Liver (tissue), 9 donors: ENCODE measurements around the gene MARCHF3. TPM values are rescaled to one million over a fixed set of nuclear protein-coding genes. Genes with fewer than 3 reads are reported as not detected.

Experiments
- DNase-seq: peaks from one replicate; pipeline ENCODE4 v3.0.0-alpha.2; 2017; ENCODE audit warnings: low spot score
- H3K27ac ChIP-seq, 2 donors: one replicate each; pipeline ENCODE4 v1.7.0; 2013; ENCODE audit warnings: inconsistent platforms in 2 of 2, low read length in 2 of 2, control low read depth in 1 of 2, low read depth in 1 of 2, mild to moderate bottlenecking in 1 of 2
- H3K27me3 ChIP-seq, 4 donors: one replicate each; pipeline versions ENCODE4 v1.6.1 to v1.7.0; 2013; ENCODE audit warnings: low read length in 3 of 4, inconsistent platforms in 1 of 4, mild to moderate bottlenecking in 1 of 4, moderate library complexity in 1 of 4; ENCODE audit not compliant: control insufficient read depth in 4 of 4, insufficient read depth in 4 of 4
- H3K36me3 ChIP-seq, 4 donors: one replicate each; pipeline versions ENCODE4 v1.6.1 to v1.7.0; 2013; ENCODE audit warnings: low read length in 3 of 4, mild to moderate bottlenecking in 3 of 4, low read depth in 1 of 4, moderate library complexity in 1 of 4; ENCODE audit not compliant: control insufficient read depth in 4 of 4, insufficient read depth in 3 of 4
- H3K4me1 ChIP-seq, 4 donors: one replicate each; pipeline versions ENCODE4 v1.6.1 to v1.7.0; 2013; ENCODE audit warnings: low read length in 3 of 4, mild to moderate bottlenecking in 3 of 4, moderate library complexity in 1 of 4; ENCODE audit not compliant: control insufficient read depth in 4 of 4, insufficient read depth in 4 of 4
- H3K4me3 ChIP-seq, 3 donors: one replicate each; pipeline versions ENCODE4 v1.6.1 to v1.7.0; 2013; ENCODE audit warnings: low read length in 3 of 3, control low read depth in 1 of 3, low read depth in 1 of 3, mild to moderate bottlenecking in 1 of 3
- H3K9ac ChIP-seq, 2 donors: one replicate each; pipeline ENCODE4 v1.7.0; 2013; ENCODE audit warnings: low read length in 2 of 2, mild to moderate bottlenecking in 2 of 2, moderate library complexity in 2 of 2, control low read depth in 1 of 2, low read depth in 1 of 2
- H3K9me3 ChIP-seq, 4 donors: one replicate each; pipeline versions ENCODE4 v1.6.1 to v1.7.0; 2013; ENCODE audit warnings: low read length in 3 of 4; ENCODE audit not compliant: control insufficient read depth in 4 of 4
- CTCF ChIP-seq: fragments of 150-350 bp; IDR thresholded peaks from 2 replicates; pipeline ENCODE4 v1.5.1; 2017; ENCODE audit warnings: improper control_type of control experiment, low read depth, low read length; ENCODE audit not compliant: missing input control
- FOXA1 ChIP-seq: IDR thresholded peaks from 2 replicates; pipeline ENCODE4 v1.6.1; 2016; ENCODE audit warnings: antibody characterized with exemption
- HNF4A ChIP-seq, 2 donors: conservative IDR thresholded peaks; 2 replicates each; pipeline ENCODE4 v1.6.1; 2016; ENCODE audit warnings: antibody characterized with exemption in 2 of 2, mild to moderate bottlenecking in 2 of 2
- JUND ChIP-seq, 2 donors: IDR thresholded peaks; 2 replicates each; pipeline ENCODE4 v1.6.1; 2016; ENCODE audit warnings: antibody characterized with exemption in 2 of 2
- NR2F2 ChIP-seq: IDR thresholded peaks from 2 replicates; pipeline ENCODE4 v1.6.1; 2016; ENCODE audit warnings: antibody characterized with exemption
- RAD21 ChIP-seq, 2 donors: IDR thresholded peaks; 2 replicates each; pipeline ENCODE4 v1.6.1; 2016; ENCODE audit warnings: antibody characterized with exemption in 2 of 2, mild to moderate bottlenecking in 2 of 2
- REST ChIP-seq: IDR thresholded peaks from 2 replicates; pipeline ENCODE4 v1.6.1; 2016; ENCODE audit warnings: antibody characterized with exemption, mild to moderate bottlenecking
- TAF1 ChIP-seq: conservative IDR thresholded peaks from 2 replicates; pipeline ENCODE4 v1.6.1; 2016; ENCODE audit warnings: antibody characterized with exemption, mild to moderate bottlenecking
- WGBS: extraction: QIAGEN DNeasy Blood & Tissue Kit; methylation state at CpG from one replicate; pipeline ENCODE4 v1.1.7; 2013; 5-methylcytosine and 5-hydroxymethylcytosine counted together
- polyA plus RNA-seq, 2 donors: library from polyadenylated mRNA; stranded (reverse) in 1 of 2; unstranded in 1 of 2; fragments of 200-250 nt in 1 of 2; fragments of >200 nt in 1 of 2; fragmentation: Nextera tagmentation in 1 of 2; extraction: Ambion mirVana in 1 of 2; gene quantifications; one replicate each; pipeline versions ENCODE4 v1.2.1 to v1.2.3, GENCODE V29; 2013 to 2015
- total RNA-seq, 2 donors: library from RNA; depleted of rRNA; stranded (reverse); fragments of >200 nt; gene quantifications; one replicate each; pipeline ENCODE4 v1.2.3, GENCODE V29; 2014
- donor health status: healthy.
- donor health status: healthy.
- donor health status: healthy.
- donor health status: healthy.
- donor health status: healthy.

The MARCHF3 gene
- total and polyA plus RNA-seq, 4 donors = 0.93 to 51.0 (median 1.4) TPM

- TF ChIP-seq CTCF (no peak), TAF1 (no peak)
Observed at GRCh38 chr5:127015716-127016115, 14.6 kb downstream of the MARCHF3 start (continued).

GRCh38 chr5:127014573-127014972 is 15.8 kb downstream of the MARCHF3 start:
- 80% methylated on average over 1 of the region's 1 CpG for WGBS
- DNase-seq = no peak
- H3K9ac ChIP-seq = no peak overlapping the region
- H3K9me3 ChIP-seq = no peaks in the 10 kb centered on the region
- no peak overlapping the region for H3K27ac ChIP-seq
- H3K36me3 ChIP-seq = no peaks in the 10 kb centered on the region
- no peak for TF ChIP-seq CTCF
- no peak for TF ChIP-seq NR2F2
- H3K4me3 ChIP-seq = no peak overlapping the region
- no peaks in the 10 kb centered on the region for H3K27me3 ChIP-seq
- H3K4me1 ChIP-seq = no peaks in the 10 kb centered on the region

- no peak overlapping the region for H3K27ac ChIP-seq
- H3K27me3 ChIP-seq = no peaks in the 10 kb centered on the region
- no peak for DNase-seq
- no peaks in the 10 kb centered on the region for H3K36me3 ChIP-seq
- H3K4me1 ChIP-seq = no peaks in the 10 kb centered on the region
- 67% methylated on average over 2 of the region's 2 CpGs for WGBS
- TF ChIP-seq REST (no peak), HNF4A (conservative IDR thresholded peaks at IDR 0.05) (no peak), JUND (IDR thresholded peaks at IDR 0.05) (no peak), RAD21 (IDR thresholded peaks at IDR 0.05) (no peak), CTCF (no peak), FOXA1 (no peak)
- no peak overlapping the region for H3K4me3 ChIP-seq
- no peak overlapping the region for H3K9ac ChIP-seq
- no peaks in the 10 kb centered on the region for H3K9me3 ChIP-seq
Observed at GRCh38 chr5:127013407-127013806, 17.0 kb downstream of the MARCHF3 start.
